ENCODE results near the gene VPS37B. TPM values are rescaled to one million over a fixed set of nuclear protein-coding genes. Genes with fewer than 3 reads are reported as not detected.
"Not testable (repeated sequence)": the region's sequence is repeated elsewhere in the genome, so short reads cannot be mapped to it uniquely, and the experiment has no call there.

Gene VPS37B
- 10 to 100 TPM; 23.4 to 47.4 (median 29.3) TPM for total RNA-seq

DNA sequence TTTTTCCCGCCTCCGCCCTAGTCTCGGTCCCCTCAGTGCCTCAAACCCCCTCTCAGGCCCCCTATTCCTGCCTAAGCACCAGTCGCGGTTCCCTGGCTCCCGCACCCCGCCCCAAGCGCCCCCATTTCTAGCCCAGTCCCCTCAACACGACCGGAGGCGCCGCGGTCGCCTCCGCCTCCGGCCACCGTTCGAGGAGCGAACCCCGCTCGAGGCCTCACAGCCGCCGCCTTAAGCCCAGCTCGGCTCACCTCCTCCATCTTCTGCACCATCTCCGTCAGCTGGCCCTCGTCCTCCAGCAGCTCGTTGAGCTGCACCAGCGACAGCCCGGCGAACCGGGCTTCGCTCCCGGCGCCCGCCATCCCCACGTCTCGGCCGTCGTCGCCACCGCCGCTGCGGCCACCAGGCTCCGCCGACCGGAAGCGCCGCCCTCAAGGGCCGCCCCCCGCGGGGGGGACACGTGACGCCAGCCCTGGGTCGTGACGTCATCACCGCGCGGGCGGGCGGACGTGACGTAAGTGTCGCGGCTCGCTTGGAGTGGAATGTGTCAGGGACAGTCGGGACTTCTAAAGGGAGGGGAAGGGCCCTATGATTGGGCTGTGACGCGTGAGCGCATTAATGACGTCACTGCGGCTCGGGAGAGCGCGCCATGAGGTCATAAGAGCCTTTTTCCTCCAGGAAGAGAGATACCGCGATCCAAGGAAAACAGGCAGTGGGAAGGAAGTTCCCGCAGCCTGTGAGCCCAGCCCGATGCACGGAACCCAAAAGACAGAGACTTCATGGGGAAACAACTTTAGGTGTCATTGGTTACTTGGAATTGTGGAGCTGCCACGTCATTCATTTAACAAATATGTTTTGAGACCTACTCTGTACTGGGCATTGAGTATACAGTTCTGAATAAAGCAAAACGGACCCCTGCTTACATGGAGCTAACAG, at the start of gene VPS37B:
TSS of gene VPS37B (minus strand) at position 421 of the 933 bp plus-strand sequence. CDS start at position 359, 62 bp downstream.
- WGBS, 2 donors (ENCODE audit: low coverage in 1 of 2): 18 to 19% methylated on average over 14 of the region's 81 CpGs

GRCh38 chr12:122944605-122945592, 49.0 kb upstream of the VPS37B start:
- no peak for TF ChIP-seq POLR2AphosphoS5 (IDR thresholded peaks at IDR 0.05)
- TF ChIP-seq EP300 (IDR thresholded peaks at IDR 0.05): no peak
- TF ChIP-seq CTCF (IDR thresholded peaks at IDR 0.05): no peak
- no peak for TF ChIP-seq POLR2A (IDR thresholded peaks at IDR 0.05)
- no peaks in the 10 kb centered on the region for H3K27me3 ChIP-seq
- H3K4me3 ChIP-seq: no peak overlapping the region
- H3K9me3 ChIP-seq: no peaks in the 10 kb centered on the region
- peak overlapping the region in 3 of 4 donors; percentile 11 to 45 (median 18) for H3K27ac ChIP-seq
- no peak for ATAC-seq
- 80% methylated on average over 1 of the region's 14 CpGs; no CpG with 5 or more reads in 1 of the 2 donors for WGBS, 2 donors (ENCODE audit: low coverage in 1 of 2)
- H3K36me3 ChIP-seq: peaks cover 0 to 17% of the 10 kb centered on the region in 2 donors
- peaks cover 0 to 56% (median 7%) of the 10 kb centered on the region in 3 donors for H3K4me1 ChIP-seq

More for the DNA sequence above, at the start of gene VPS37B:
- H3K36me3 ChIP-seq: no peaks in the 10 kb centered on the region
- H3K9me3 ChIP-seq: no peaks in the 10 kb centered on the region
- H3K27ac ChIP-seq: peak within 1 kb of the TSS; percentile 78 to 94 (median 91)
- H3K27me3 ChIP-seq: no peaks in the 10 kb centered on the region
- peak within 1 kb of the TSS; percentile 74 to 95 for H3K4me3 ChIP-seq
- peak; percentile 84 for ATAC-seq
- peaks cover 4 to 42% (median 30%) of the 10 kb centered on the region in 3 donors for H3K4me1 ChIP-seq
- TF ChIP-seq CTCF (IDR thresholded peaks at IDR 0.05) (peak in 2 of 4 experiments; percentile 11 to 40), EP300 (IDR thresholded peaks at IDR 0.05) (no peak), POLR2AphosphoS5 (IDR thresholded peaks at IDR 0.05) (peak; percentile 93), POLR2A (IDR thresholded peaks at IDR 0.05) (peak; percentile 92 to 96)

DNA sequence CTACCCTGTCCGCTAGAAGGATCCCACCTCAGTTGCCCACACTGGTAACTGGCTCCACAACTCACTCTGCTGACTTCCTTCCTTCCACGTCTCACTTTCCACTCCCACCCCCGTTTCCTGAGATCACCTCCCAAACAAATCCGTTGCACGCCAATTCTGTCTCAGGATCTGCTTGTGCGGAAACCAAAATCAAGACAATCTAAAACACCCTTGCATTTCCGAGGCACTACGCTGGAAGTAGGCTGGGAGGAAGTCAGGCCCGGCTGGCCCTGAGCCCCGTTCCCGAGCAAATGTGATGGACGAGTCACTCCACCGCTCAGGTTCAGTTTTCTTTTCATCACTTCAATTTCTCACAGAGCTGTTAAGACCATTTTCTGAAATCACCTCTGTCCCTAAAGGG, 47.3 kb upstream of the VPS37B start:
- Histone ChIP-seq H3K4me3 (no peak overlapping the region), H3K27ac (peak overlapping the region in 3 of 4 donors; percentile 42 to 48 (median 43)), H3K9me3 (no peaks in the 10 kb centered on the region), H3K36me3 (peaks cover 0 to 12% of the 10 kb centered on the region in 2 donors), H3K27me3 (no peaks in the 10 kb centered on the region), H3K4me1 (peaks cover 0 to 54% (median 7%) of the 10 kb centered on the region in 3 donors)
- WGBS, 2 donors (ENCODE audit: low coverage in 1 of 2): 54 to 66% methylated on average over 9 to 11 of the region's 13 CpGs
- no peak for TF ChIP-seq POLR2AphosphoS5 (IDR thresholded peaks at IDR 0.05)
- TF ChIP-seq POLR2A (IDR thresholded peaks at IDR 0.05): no peak
- TF ChIP-seq CTCF (IDR thresholded peaks at IDR 0.05): no peak
- no peak for TF ChIP-seq EP300 (IDR thresholded peaks at IDR 0.05)
- ATAC-seq: no peak

DNA sequence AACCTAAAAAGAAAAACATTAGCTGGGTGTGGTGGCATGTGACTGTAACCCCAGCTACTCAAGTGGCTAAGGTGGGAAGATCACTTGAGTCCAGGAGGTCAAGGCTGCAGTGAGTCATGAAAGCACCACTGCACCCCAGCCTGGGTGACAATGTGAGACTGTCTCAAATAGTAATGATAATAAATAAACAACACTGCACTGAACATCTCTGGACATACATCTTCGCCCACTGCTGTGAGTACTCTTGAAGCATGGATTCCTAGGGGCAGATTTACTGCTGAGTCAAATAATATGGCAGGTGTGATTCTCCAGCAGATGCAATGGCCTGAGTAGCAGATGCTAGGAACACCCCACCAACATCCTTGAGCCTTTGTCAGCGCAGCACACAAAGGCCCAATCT, 46.7 kb upstream of the VPS37B start:
- 100% methylated on average over 1 of the region's 2 CpGs for WGBS, 2 donors (ENCODE audit: low coverage in 1 of 2)
- Histone ChIP-seq H3K27me3 (no peaks in the 10 kb centered on the region), H3K27ac (peak overlapping the region in 3 of 4 donors; percentile 42 to 48 (median 43)), H3K9me3 (no peaks in the 10 kb centered on the region), H3K4me3 (no peak overlapping the region), H3K4me1 (peaks cover 0 to 52% (median 6%) of the 10 kb centered on the region in 3 donors), H3K36me3 (peaks cover 0 to 9% of the 10 kb centered on the region in 2 donors)
- ATAC-seq: no peak
- no peak for TF ChIP-seq POLR2A (IDR thresholded peaks at IDR 0.05)
- TF ChIP-seq POLR2AphosphoS5 (IDR thresholded peaks at IDR 0.05): no peak

GRCh38 chr12:122941351-122941750, 45.4 kb upstream of the VPS37B start:
- peaks cover 0 to 21% of the 10 kb centered on the region in 2 donors for H3K36me3 ChIP-seq
- ATAC-seq, H3K9me3 ChIP-seq: not testable (repeated sequence)

More at GRCh38 chr12:122941351-122941750, 45.4 kb upstream of the VPS37B start:
- H3K27ac ChIP-seq, H3K27me3 ChIP-seq, H3K4me3 ChIP-seq: not testable (repeated sequence)
- 33 to 45% methylated on average over 1 to 2 of the region's 5 CpGs for WGBS, 2 donors (ENCODE audit: low coverage in 1 of 2)
- H3K4me1 ChIP-seq: peaks cover 0 to 39% (median 0%) of the 10 kb centered on the region in 3 donors

All from gastroesophageal sphincter (tissue), 4 donors.